HepG2 (cell line): ENCODE data around the gene PAQR7. TPM values are rescaled to one million over a fixed set of nuclear protein-coding genes. Genes with fewer than 3 reads are reported as not detected.
A peak's percentile ranks its signal among the peaks of the same experiment; 100 is the strongest.

ENCODE experiments used
- ARID2 ChIP-seq: sonication (generic); formaldehyde crosslinking; IDR thresholded peaks from 2 replicates; pipeline ENCODE4 v1.8.1; 2022; ENCODE audit warnings: mild to moderate bottlenecking, missing genetic modification reagents, borderline replicate concordance
- BRCA1 ChIP-seq: sonication (generic); formaldehyde crosslinking; IDR thresholded peaks from 2 replicates; pipeline ENCODE4 v1.4.0; 2020; ENCODE audit warnings: missing genetic modification reagents
- CBFB ChIP-seq: sonication (generic); formaldehyde crosslinking; IDR thresholded peaks from 2 replicates; pipeline ENCODE4 v1.4.0; 2020; ENCODE audit warnings: missing genetic modification reagents
- FOXA3 ChIP-seq: IDR thresholded peaks from 2 replicates; pipeline ENCODE4 v1.6.1; 2016; ENCODE audit warnings: missing genetic modification reagents, missing compliant biosample characterization
- HNRNPK ChIP-seq: fragments of 200-400 bp; formaldehyde crosslinking; IDR thresholded peaks from 2 replicates; pipeline ENCODE4 v1.6.1; 2018; ENCODE audit warnings: low read length, low read depth, moderate library complexity, mild to moderate bottlenecking; ENCODE audit not compliant: poor library complexity, severe bottlenecking
- HNRNPLL ChIP-seq: fragments of 200-400 bp; formaldehyde crosslinking; IDR thresholded peaks from 2 replicates; pipeline ENCODE4 v1.6.1; 2017; ENCODE audit warnings: mild to moderate bottlenecking, low read depth, low read length; ENCODE audit not compliant: poor library complexity, severe bottlenecking
- KDM5A ChIP-seq: fragments of 200-600 bp; sonication (generic); IDR thresholded peaks from 2 replicates; pipeline ENCODE4 v1.7.0; 2018; ENCODE audit warnings: antibody characterized with exemption, mild to moderate bottlenecking, low read length, borderline replicate concordance
- KLF15 ChIP-seq: sonication (generic); formaldehyde crosslinking; IDR thresholded peaks from 2 replicates; pipeline ENCODE4 v1.8.1; 2023; ENCODE audit warnings: borderline replicate concordance, mild to moderate bottlenecking, inconsistent platforms, missing genetic modification reagents, mixed read lengths
- PAXIP1 ChIP-seq: sonication (generic); formaldehyde crosslinking; conservative IDR thresholded peaks from 2 replicates; pipeline ENCODE4 v1.4.0; 2020; ENCODE audit warnings: mild to moderate bottlenecking, missing genetic modification reagents, moderate library complexity
- TBX2 ChIP-seq: sonication (generic); formaldehyde crosslinking; IDR thresholded peaks from 2 replicates; pipeline ENCODE4 v1.5.0; 2020; ENCODE audit warnings: missing genetic modification reagents, mild to moderate bottlenecking, borderline replicate concordance
- TRAFD1 ChIP-seq: sonication (generic); formaldehyde crosslinking; IDR thresholded peaks from 2 replicates; pipeline ENCODE4 v1.5.1; 2020; ENCODE audit warnings: missing genetic modification reagents, mild to moderate bottlenecking, borderline replicate concordance
- TSC22D2 ChIP-seq: sonication (generic); formaldehyde crosslinking; IDR thresholded peaks from 2 replicates; pipeline ENCODE4 v1.5.1; 2020; ENCODE audit warnings: missing genetic modification reagents, mild to moderate bottlenecking, borderline replicate concordance
- ZBTB38 ChIP-seq: sonication (generic); formaldehyde crosslinking; IDR thresholded peaks from 2 replicates; pipeline ENCODE4 v1.5.1; 2020; ENCODE audit warnings: mild to moderate bottlenecking, missing genetic modification reagents
- ZMYM3 ChIP-seq: sonication (generic); formaldehyde crosslinking; IDR thresholded peaks from 2 replicates; pipeline ENCODE4 v1.5.1; 2020; ENCODE audit warnings: mild to moderate bottlenecking, missing genetic modification reagents
- ZNF383 ChIP-seq: sonication (generic); formaldehyde crosslinking; IDR thresholded peaks from 2 replicates; pipeline ENCODE4 v1.4.0; 2020; ENCODE audit warnings: missing genetic modification reagents, mild to moderate bottlenecking, borderline replicate concordance
- ZNF792 ChIP-seq: IDR thresholded peaks from 2 replicates; pipeline ENCODE4 v1.6.1; 2016
- polyA plus RNA-seq, 8 experiments: library from polyadenylated mRNA; depleted of rRNA in 3 of 8; stranded (reverse) in 7 of 8; unstranded in 1 of 8; fragments of >200 nt; fragmentation: Illumina TruSeq in 4 of 8; extraction: Trizol in 4 of 8; gene quantifications; 2 replicates each; pipeline versions ENCODE4 v1.2.1 to v1.2.3, GENCODE V29; 2011 to 2016; ENCODE audit warnings: low read depth in 4 of 8, missing spikeins in 1 of 8, mixed read lengths in 1 of 8; ENCODE audit not compliant: insufficient read depth in 1 of 8
- total RNA-seq, 5 experiments: library from RNA; depleted of rRNA; stranded (reverse); fragments of >200 nt; fragmentation: Illumina TruSeq; extraction: Trizol; gene quantifications; 2 replicates each; pipeline ENCODE4 v1.2.3, GENCODE V29; 2016; ENCODE audit warnings: low read depth in 1 of 5
- TF ChIP-seq, protein P1 (sequence below): sonication (generic); formaldehyde crosslinking; IDR thresholded peaks from 2 replicates; pipeline ENCODE4 v1.4.0; 2020; ENCODE audit warnings: missing genetic modification reagents

The PAQR7 gene
- total and polyA plus RNA-seq, 2 of the 13 experiments (the other 11 are each of a cell fraction or from before 2014, with no cell fraction given): 13.2 to 16.6 TPM

GRCh38 chr1:25858906-25859789, 16.4 kb downstream of the PAQR7 start, which contains the start of gene AUNIP (continued):
- TF ChIP-seq, protein P1, sequence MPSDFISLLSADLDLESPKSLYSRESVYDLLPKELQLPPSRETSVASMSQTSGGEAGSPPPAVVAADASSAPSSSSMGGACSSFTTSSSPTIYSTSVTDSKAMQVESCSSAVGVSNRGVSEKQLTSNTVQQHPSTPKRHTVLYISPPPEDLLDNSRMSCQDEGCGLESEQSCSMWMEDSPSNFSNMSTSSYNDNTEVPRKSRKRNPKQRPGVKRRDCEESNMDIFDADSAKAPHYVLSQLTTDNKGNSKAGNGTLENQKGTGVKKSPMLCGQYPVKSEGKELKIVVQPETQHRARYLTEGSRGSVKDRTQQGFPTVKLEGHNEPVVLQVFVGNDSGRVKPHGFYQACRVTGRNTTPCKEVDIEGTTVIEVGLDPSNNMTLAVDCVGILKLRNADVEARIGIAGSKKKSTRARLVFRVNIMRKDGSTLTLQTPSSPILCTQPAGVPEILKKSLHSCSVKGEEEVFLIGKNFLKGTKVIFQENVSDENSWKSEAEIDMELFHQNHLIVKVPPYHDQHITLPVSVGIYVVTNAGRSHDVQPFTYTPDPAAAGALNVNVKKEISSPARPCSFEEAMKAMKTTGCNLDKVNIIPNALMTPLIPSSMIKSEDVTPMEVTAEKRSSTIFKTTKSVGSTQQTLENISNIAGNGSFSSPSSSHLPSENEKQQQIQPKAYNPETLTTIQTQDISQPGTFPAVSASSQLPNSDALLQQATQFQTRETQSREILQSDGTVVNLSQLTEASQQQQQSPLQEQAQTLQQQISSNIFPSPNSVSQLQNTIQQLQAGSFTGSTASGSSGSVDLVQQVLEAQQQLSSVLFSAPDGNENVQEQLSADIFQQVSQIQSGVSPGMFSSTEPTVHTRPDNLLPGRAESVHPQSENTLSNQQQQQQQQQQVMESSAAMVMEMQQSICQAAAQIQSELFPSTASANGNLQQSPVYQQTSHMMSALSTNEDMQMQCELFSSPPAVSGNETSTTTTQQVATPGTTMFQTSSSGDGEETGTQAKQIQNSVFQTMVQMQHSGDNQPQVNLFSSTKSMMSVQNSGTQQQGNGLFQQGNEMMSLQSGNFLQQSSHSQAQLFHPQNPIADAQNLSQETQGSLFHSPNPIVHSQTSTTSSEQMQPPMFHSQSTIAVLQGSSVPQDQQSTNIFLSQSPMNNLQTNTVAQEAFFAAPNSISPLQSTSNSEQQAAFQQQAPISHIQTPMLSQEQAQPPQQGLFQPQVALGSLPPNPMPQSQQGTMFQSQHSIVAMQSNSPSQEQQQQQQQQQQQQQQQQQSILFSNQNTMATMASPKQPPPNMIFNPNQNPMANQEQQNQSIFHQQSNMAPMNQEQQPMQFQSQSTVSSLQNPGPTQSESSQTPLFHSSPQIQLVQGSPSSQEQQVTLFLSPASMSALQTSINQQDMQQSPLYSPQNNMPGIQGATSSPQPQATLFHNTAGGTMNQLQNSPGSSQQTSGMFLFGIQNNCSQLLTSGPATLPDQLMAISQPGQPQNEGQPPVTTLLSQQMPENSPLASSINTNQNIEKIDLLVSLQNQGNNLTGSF (CRISPR knock-in tag): peak; percentile 54; the same call in 1 of the 2 replicates
- TF ChIP-seq PAXIP1 (CRISPR knock-in tag) (peak; percentile 57), KLF15 (0 out of 2 replicates have a peak, but pooled peaks have one; percentile 62), ARID2 (CRISPR knock-in tag) (peak; percentile 71; the same call in 1 of the 2 replicates), ZBTB38 (CRISPR knock-in tag) (peak; percentile 42; the same call in 1 of the 2 replicates), CBFB (CRISPR knock-in tag) (peak; percentile 75; the same call in 1 of the 2 replicates), TBX2 (CRISPR knock-in tag) (peak; percentile 45; the same call in 1 of the 2 replicates), ZNF383 (CRISPR knock-in tag) (no peak), BRCA1 (peak; percentile 83; the same call in 1 of the 2 replicates), HNRNPK (peak; percentile 60), ZNF792 (CRISPR knock-in tag) (peak; percentile 81), TSC22D2 (CRISPR knock-in tag) (peak; percentile 55; the same call in 1 of the 2 replicates), FOXA3 (peak; percentile 50; the same call in 1 of the 2 replicates), TRAFD1 (CRISPR knock-in tag) (no peak), KDM5A (peak; percentile 72; the same call in 1 of the 2 replicates), ZMYM3 (CRISPR knock-in tag) (no peak), HNRNPLL (peak; percentile 92)
